ENCODE results near the gene ZBED4.

ZBED4 gene

DNA sequence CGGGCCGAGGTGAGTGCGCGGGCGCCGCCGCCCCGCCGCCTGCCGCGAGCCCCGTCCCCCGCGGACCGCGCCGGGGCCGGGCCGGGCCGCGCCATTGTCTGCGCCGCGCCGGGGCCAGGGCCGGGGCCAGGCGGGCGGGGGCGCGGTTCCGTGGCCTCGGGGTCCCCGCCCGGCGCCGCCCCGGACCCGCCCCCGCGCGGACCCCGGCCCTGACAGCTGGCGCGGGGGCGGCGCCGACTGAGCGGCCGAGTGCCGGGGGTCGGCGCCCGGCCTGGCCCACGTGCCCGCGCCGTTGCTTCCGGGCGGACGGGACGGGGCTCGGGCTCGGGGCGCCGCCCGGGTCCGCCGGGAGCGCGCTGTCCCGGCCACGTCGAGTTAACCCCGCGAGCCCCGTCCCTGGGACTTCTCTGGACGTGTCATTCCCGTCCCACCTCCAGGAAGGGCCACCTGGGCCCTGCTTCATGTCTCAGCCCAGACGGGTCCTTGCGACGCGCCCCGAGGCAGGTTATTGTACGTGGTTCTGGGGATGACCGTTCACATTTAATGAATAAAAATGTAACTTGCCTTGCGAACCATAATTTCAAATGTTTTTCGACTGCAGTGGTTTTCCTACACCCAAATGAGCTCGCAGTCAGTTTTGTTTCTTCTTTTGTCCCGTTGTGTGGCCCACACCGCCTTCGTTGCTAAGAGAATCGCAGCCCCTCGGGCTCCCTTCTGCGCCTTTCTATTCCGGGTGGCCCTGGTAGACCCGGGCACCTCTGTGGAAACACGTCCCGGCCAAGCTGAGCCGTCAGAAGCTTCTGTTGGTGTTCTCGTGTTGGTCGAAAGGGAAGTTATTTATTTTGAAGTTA is 562 bp downstream of the ZBED4 start:
- peak; percentile 15 for DNase-seq

DNA sequence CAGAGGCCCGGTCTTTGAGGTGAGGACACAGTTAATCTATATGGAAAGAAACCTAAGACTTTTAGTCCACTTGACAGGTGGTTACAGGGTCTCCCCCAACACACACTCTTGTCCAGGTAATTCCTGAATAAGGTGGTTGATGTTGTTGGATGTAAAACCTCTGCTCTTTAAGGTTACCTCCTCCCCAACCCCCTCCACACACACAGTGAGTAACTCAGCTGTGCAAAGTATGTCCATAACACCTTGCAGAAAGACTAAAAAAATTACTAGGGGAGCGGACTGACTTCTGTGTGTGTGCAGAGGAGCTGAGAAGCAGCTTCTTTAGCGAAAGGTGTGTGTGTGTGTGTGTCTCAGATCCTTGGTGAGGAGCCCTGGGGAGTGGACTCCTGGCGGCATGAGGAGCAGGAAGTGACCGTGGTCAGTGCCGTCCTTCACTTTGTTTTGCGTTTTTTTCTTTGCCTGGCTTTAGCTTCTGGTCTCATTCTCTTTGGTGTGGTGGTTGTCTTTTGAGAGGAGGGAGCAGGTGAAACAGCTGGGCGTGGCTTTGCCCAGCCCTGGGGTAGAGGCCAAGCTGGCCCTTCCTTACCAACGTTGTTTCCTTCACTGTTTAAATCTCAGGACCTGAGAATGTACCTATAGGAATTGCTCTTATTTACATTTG is 1.7 kb downstream of the ZBED4 start:
- no peak for DNase-seq

DNA sequence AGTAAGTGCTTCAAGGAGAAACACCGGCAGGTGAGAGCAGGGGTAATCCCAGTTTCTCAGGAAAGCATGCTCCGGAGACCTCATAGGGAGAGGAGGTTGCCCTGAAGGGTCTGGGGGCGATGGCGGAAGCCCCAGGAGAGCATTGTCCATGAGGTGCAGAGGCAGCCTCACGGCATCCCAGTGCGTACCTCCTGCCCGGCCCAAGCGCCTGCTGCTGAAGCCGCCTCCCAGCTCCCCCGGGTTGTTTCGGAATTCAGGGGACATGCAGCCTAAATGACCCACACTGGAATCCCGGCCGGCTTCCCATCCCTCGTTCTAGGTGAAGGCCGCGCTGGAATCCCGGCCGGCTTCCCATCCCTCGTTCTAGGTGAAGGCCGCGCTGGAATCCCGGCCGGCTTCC is 2.7 kb downstream of the ZBED4 start:
- no peak for DNase-seq

DNA sequence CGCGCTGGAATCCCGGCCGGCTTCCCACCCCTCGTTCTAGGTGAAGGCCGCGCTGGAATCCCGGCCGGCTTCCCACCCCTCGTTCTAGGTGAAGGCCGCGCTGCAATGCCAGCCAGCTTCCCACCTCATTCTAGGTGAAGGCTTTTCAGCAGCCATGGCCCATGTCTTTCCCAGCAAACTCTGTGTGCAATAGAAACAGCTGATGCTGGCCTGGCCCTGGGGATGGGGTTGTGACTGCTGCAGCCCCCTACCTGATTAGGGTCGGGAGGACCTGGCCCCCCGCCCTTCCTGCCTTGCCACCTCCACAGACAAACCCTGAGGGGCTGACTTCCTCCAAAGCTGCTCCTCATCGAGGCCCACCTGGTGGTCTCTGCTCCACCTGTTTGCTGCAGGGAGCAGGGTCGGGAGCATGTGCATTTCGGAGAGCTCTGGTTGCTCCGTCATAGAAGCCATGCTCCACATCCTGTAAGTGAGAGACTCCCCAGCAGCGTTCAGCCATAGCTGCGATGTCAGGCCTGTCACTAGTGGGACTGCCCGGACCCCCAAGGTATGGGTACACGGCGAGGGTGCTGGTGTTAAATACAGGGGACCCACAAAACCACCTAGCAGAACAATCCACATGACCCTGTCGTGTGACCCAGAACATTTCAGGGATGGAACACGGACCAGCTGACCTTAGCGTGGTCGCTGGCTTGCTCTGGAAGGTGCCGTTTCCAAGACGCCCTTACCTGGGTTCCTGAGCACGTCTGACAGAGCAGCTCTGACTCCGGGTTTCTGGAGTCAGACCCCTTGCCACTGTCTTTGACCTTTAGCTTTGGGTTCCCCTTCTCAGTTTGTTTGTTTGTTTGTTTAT is 3.3 kb downstream of the ZBED4 start:
- DNase-seq, result no peak

DNA sequence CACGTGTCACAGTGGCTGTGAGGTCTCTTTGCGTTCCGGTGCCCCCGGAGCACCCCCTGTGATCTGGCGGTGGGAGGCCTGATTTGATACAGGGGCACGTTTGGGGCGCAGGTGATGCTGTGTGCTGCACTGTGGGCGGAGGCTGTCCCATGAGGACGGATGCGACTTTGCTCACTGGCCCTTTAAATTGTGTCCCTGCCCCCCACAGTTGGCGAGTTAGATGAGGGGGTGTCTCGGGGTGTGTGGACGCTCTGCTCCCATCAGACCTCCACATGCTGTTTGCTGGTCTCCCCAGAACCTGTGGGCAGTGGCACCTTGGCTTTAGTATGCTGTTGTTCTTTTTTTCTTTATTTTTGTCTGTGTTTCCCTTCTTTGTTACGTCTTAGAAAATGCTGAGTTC is 5.2 kb downstream of the ZBED4 start:
- DNase-seq, result no peak

DNA sequence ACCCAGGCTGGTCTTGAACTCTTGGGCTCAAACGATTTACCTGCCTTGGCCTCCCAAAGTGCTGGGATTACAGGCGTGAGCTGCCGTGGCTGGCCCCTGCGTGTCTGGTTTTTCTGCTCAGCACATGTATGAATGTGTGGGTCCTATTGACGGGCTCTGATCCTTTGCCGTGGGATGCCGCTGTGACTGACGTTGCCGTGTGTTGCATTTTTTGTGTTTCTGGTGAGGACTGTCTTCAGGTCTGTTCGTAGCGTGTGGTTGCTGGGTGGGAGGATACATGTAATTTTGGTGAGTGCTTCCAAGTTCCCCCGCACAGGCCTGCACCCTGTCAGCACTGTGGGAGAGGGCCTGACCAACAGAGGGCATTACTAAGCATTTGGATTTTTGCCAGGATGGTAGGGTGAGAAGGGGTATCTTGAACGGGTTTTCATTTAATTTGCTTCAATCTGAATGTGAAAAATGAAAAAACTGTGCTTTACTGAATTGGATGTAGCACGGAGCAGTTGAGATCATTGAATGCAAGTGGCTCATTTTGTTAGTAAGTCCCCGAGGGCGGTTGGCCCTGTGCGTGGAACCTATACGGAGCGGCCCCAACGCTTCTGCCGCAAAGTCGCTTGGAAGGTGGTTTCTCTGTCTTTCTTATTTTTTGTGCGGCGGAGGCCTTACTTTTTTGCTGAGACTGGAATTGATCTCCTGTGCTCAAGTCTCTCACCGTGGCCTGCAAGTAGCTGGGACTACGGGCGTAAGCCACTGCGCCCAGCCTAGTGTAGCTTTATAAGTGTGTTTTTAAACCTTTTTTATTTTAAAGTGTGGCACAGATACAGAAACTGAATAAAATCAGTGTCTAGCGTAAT is 8.2 kb downstream of the ZBED4 start:
- no peak for DNase-seq

DNA sequence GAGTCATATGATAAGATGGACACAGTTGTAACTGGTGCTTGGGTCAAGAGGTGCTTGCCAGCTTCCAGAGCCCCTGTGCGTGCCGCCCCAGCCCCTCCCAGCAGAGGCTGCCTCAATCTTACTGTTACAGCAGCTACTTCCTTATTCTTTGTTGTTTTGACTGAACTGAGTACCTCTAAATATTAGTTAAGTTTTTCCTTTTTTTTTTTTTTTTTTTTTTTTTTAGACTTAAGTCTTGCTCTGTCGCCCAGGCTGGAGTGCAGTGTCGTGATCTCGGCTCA is 8.8 kb downstream of the ZBED4 start:
- DNase-seq, result no peak

DNA sequence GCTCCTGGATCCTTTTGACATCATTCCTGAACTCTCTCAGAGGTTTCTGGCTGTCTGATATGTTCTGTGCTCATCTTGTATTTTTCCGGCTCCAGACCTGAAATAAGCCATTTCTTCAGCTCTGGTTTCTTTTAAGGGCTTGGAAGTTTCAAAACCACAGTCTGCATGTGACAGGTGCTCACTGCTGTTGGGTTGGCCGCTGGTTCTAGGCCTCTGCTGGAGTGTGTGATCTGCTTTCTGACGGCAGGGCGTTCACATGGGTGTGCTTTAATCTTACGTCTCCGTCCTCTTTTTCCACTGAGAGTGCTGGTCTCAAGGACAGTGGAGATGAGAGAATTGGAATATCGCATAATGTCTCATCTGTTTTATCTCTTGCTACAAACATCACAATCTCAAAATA is 10.3 kb downstream of the ZBED4 start:
- DNase-seq, result no peak

DNA sequence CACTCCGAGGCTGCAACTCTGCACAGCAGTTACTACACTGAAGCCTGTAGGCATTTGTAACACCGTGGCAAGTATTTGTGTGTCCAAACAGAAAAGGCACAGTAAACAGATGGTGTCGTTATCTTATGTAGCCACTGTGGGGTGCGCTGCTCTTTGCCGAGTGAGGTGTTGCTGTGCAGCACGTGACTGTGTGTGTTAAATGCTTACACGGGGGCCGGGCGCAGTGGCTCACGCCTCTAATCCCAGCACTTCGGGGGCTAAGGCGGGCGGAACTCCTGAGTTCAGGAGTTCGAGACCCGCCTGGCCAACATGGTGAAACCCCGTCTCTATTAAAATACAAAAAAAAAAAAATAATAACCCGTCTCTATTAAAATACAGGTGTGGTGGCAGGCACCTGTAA is 11.5 kb downstream of the ZBED4 start:
- DNase-seq, result no peak

DNA sequence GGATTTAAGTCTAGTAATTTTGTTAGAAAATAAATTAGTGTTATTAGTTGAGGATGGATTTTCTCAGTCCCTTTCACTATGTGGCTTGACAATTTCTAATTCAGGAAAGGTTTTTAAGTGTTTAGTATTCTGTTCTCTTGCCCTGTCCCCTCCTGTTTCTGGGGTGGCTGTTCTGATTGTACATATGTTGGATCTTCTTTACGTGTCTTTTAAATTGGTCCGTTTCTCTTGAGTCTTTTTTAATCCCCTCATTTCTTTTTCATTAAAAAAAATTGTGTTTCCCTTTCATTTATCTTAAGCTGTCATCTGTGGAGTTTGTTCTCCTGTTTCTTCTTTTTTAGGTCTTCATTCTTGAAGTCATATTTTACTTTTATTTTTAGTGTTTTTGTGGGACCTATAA is 12.5 kb downstream of the ZBED4 start:
- DNase-seq, result no peak

DNA sequence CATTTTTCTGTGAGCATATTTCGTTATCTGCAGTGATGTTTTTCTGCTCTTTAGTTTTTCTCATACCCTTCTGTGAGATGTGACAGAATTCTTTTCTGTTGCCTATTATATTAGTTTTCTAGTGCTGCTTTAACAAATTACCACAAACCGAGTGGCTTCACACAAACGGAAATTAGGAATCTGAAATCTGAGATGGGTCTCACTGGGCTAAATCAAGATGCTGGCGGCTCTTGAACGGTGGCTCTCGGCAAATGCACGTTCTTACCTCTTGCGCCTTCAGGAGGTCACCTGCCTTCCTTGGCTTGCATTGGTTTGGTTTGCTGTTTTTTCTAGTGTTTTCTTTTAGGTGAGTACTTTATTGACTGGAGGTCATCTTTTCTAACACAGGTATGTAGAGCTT is 13.0 kb downstream of the ZBED4 start:
- no peak for DNase-seq

DNA sequence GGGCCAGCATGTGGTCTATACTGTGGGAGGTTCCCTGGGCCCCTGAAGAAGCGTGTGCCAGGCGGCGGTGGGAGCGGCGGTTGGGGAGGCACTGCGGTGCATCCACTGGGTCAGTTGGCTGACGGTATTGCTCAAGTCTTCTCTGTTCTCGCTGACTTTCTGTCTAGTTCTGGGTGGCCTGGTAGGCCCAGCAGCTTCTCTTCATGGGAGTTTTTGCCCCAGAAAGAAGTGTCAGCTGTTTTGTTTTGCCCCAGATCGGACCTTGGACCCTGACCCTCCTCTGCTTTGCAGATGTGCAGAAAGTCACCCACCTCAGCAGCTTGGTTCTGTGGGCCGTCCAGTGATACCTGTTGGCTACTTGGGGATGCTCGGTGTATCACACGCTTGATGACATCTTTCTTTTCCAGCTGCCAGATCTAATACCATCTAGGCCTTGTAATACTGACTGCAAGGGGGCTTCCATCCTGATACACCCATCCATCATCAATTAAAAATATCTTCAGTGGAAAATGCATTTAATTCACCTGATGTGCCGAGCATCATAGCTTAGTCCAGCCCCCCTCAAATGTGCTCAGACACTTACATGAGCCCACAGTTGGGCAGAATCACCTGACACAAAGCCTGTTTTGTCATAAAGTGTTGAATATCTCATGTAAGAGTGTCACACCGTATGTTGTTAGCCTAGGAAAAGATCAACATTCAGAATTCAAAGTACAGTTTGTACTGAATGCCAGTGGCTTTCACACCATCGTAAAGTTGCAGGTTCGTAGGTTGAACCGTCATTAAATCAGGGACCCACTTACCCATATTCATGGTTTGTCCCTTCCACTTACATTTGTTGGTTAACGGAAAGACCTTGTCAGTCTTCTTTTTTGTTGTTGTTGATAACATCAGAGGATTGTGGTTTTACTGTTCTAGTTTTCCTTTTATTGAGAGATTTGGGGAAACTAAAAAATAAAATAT is 13.9 kb downstream of the ZBED4 start:
- no peak for DNase-seq

DNA sequence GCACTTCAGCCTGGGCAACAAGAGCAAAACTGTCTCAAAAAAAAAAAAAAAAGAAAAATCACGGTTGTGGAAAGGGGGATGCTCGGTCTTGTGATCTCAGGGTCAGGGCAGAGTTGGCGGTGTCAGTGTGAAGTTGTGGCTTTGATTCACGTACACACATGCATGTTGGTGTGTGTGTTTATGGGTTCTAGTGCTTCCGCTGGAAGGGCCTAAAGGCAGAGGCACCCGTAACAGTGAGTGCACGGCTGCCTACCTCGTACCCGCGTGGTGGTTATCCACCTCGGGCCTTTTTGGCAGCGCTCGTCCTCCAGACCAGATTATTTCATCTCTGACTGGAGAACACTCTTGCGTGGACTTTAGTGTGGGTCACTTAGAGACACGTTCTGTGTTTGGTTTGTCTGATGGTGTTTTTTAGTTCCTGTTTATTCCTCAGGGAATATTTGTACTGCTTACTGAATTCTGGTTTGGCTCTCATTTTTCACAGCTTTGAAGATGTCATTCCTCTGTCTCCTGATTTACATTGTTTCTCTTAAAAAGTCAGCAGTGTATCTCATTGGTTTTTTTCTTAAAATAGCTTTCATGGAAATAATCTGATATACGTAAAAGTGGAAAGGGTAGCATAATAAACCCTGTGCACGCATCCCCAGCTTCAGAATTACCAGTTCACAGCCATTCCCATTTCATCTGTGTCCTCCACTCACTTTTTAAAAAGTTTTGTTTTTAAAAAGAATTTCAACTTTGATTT is 15.6 kb downstream of the ZBED4 start:
- DNase-seq, result no peak

DNA sequence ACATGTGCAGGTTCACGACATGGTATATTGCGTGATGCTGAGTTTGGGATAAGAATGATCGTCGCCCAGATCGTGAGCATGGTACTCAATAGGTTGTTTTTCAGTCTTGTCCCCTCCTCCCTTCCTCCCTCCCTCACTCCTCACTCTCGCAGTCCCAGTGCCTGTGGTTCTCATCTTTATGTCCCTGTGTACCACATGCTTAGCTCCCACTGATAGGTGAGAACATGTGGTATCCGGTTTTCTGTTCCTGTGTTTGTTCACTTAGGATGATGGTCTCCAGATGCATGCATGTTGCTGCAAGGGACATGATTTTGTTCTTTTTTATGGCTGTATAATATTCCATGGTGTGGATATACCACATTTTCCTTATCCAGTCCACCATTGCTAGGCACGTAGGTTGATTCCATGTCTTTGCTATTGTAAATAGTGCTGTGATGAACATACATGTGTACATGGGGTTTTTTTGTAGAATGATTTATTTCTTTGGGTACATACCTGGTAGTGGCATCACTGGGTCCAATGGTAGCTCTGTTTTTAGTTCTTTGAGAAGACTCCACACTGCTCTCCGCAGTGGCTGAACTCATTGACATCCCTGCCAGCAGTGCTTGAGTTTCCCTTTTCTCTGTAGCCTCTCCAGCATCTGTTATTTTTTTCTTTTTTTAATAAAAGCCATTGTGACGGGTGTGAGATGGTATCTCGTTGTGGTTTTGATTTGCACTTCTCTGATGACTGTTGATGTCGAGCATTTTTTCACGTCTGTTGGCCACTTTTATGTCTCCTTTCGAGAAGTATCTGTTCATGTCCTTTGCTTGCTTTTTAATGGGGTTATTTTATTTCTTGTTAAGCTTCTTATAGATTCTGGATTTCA is 16.4 kb downstream of the ZBED4 start:
- DNase-seq, result no peak

DNA sequence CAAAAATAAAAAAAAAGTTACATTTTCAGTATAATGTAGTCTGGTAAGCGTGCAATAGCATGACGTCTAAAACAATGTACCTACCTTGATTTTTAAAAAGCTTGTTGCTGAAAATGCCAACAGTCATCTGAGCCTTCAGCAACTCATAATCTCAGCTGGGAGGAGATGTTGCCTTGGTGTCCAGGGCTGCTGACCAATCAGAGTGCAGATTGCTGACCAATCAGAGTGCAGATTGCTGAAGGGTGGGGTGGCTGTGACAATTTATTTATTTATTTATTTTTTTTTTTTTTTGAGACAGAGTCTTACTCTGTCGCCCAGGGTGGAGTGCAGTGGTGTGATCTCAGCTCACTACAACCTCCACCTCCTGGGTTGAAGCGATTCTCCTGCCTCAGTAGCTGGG is 17.8 kb downstream of the ZBED4 start:
- DNase-seq, result no peak

DNA sequence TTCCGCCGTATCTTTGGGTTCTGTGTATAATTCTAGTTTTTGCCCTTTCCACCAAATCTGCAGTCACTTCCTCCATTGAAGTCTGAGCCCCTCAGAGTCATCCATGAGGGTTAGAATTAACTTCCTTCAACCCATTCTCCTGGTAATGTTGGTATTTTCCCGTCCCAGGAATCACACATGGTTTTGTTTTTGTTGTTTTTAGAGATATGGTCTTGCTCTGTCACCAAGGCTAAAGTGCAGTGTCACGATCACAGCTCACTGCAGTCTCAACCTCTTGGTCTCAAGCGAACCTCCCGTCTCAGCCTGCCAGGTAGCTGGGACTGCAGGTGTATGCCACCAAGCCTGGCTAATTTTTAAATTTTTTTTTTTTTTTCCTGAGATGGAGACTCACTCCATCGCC is 18.7 kb downstream of the ZBED4 start:
- no peak for DNase-seq

DNA sequence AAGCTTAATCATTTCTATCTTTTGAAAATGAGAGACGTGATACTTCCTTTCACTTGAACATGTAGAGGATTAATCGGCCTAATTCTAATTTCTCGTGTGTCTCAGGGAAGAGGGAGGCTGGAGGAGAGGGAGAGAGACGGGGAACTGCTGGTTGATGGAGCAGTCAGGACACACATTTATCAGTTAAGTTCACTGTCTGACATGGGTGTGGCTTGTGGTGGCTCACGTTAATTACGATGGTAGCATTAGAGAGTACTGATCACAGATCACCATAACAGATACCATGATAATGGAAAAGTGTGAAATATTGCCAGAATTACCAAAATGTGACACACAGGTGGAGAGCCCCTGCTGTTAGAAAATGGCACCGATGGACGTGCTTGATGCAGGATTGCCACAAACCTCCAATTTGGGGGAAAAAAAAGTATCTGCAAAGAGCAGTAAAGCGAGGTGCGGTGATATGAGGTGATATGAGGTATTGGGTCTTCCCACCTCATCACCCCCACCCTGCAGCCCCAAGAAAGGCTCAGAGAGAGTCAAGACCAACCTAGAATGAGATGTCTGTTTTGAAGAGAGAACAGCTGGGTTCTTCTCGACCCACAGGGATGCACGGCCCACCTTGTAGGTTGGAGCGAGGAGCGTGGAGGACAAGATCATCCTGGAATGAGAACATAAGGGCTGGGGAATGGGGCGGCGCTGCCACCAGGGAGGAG is 19.7 kb downstream of the ZBED4 start:
- no peak for DNase-seq

DNA sequence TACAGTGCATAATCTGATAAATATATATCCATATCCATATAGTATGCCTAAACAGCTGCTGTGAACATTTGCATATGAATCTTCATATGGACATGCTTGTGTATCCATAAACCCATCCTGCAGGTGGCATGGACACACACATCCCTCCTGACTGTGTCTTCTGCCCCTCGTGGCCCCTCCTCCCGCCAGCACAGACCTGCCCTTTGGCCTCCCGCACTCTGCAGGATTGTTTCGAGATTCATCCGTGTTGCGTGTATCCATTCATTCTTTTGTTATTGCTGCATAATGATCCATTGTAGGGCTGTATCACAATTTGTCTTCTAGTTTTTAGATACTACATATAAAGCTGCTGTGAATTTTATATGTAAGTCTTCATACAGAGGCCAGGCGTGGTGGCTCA is 24.0 kb downstream of the ZBED4 start:
- DNase-seq, result no peak

DNA sequence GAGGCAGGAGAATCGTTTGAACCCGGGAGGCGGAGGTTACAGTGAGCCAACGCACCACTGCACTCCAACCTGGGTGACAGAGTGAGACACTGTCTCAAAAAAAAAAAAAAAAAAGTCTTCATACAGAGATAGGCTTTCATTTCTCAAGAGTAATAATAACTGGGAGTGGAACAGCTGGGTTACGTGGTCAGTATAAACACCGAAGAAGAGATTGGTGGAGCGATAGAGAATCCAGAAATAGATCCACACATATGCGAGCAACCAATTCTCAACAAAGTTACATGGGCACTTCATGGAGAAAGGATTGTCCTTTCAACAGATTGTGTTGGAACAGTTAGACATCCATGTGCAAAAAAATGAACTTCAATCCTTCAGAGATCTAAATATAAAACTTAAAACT is 24.6 kb downstream of the ZBED4 start:
- DNase-seq, result no peak
